ENCODE measurements around the gene NR5A2. TPM values are rescaled to one million over a fixed set of nuclear protein-coding genes. Genes with fewer than 3 reads are reported as not detected.

NR5A2 gene
- polyA plus RNA-seq, result 10 to 100 TPM in 1 of 3 donors, 1 to 10 TPM in 2; 2.1 to 20.8 (median 3.6) TPM

DNA sequence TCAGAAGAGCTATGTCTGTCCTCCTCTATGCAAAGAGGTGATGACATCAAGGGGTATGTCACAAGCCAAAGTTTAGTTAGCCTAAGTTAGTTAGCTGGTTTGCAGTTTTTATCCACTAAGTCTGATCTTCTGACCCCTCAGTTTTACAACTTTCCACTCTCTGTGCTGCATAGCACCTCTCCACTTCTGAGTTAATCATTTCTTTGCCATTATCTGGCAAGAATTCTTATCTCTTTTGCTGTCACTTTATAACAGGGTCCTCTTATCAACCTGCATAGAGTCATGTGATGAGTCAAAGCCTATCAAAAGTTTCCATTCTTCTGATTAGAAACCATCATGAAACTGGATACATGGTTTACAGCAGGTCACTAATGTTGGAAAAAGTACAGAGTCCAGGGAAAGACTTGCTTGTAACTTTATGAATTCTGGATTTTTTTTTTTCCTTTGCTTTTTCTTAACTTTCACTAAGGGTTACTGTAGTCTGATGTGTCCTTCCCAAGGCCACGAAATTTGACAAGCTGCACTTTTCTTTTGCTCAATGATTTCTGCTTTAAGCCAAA lies at the start of gene NR5A2:
NR5A2 (plus strand) TSS at position 447 of the 560 bp plus-strand sequence. CDS start 138 bp downstream, outside the sequence.
- WGBS, 3 donors, result 38 to 93% (median 92%) methylated on average over 1 of the region's 1 CpG
- no peak within 1 kb of the TSS for H3K27ac ChIP-seq (ENCODE audit: low read depth, low read length)

DNA sequence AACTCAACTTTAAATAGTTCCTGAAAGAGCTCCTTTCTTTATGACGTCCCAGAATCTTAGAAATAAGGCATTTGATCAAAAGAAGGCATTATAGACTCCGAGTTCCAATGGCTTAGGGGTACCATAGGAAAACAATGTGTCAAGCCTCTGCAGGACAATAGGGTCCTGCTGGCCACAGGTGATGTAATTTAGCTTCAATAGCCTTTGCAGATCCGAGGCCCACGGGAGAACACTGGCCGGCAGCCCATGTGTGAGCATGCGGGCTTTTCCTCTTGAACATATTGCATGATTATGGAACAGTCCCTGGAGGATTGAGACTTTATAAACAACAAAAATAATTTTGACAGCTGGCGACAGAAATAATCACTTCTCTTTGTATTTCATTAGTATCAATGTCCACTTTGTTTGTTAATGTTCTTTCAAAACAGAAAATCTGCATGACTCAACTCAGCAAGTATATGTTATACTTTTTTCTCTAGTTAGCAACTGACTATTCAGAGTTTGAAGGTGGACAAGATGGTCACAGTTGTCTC lies 49.0 kb upstream of the NR5A2 start:
- H3K27ac ChIP-seq (ENCODE audit: low read depth, low read length), result no peak overlapping the region
- 42 to 62% (median 53%) methylated on average over 7 of the region's 7 CpGs for WGBS, 3 donors

DNA sequence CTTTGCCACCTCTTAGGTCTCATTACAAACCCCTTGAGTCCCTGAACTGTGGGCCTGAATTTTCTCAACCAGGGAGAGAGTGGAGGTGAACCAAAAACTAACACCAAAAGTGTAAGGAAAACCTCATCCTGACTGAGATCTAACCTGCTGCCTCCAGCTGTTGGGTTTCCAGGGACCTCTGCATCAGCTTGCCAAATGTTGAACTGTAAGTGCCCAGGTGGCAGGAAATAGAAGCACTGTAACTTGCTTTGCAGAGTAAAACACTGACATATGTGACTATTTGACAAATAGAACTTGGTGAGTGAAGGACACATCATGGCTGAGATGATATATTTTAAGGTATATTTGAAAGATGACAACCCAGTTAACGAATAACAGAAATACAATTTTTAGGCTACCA lies 48.4 kb upstream of the NR5A2 start:
- no peak overlapping the region for H3K27ac ChIP-seq (ENCODE audit: low read depth, low read length)
- WGBS, 3 donors, result 48 to 88% (median 86%) methylated on average over 1 of the region's 1 CpG

DNA sequence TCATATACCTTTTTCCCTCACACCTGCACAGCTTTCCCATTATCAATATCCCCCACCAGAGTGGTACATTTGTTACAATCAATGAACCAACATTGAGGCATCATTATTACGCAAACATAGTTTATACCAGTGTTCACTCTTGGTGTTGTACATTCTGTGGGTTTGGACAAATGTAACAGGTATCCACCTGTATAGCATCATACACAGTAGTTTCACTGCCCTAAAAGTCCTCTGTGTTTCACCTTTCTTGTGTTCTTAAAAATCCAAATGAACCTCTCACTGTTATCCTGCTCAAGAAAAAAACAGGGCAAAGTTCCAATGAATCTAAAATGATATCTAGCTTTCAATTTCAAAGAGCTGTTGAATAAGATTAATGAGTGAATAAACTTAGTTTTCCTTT lies 45.9 kb upstream of the NR5A2 start:
- H3K27ac ChIP-seq (ENCODE audit: low read depth, low read length), result no peak overlapping the region
- 99 to 100% (median 100%) methylated on average over 1 of the region's 1 CpG for WGBS, 3 donors

DNA sequence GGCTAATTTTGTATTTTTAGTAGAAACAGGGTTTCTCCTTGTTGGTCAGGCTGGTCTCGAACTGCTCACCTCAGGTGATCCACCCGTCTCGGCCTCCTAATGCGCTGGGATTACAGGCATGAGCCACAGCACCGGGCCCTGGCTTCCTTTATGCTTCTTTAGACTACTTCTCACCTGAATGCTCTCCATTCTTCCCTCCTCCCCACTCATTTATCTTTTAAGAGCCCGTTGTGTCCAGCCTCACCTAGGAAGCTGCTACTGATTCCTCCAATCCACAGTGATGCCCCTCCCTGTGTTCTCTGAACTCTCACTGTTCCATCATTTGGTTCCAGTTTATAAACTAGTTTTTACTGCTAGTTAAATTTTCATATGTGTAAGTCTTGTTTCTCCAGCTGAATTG lies 44.9 kb upstream of the NR5A2 start:
- WGBS, 3 donors, result 86 to 95% (median 92%) methylated on average over 6 of the region's 6 CpGs
- no peak overlapping the region for H3K27ac ChIP-seq (ENCODE audit: low read depth, low read length)

DNA sequence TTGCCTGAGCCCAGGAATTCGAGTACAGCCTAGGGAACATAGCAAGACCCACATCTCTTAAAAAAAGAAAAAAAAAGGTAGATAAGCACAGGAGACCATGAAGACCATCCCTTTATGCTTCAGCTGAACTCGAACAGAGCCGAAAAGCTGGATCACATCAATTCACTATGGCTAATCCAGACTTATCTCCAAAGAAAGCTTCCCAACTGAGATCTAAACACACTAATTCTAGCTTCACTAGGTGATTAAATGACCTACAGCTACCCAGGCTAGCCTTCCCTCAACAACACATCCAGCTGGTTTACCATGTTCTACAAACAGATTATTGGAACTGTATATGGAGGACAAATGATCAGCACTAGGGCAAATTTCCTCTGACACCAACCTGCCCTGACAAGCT lies 44.0 kb upstream of the NR5A2 start:
- H3K27ac ChIP-seq (ENCODE audit: low read depth, low read length), result no peak overlapping the region
- WGBS, 3 donors, result 90 to 97% (median 94%) methylated on average over 3 of the region's 3 CpGs

DNA sequence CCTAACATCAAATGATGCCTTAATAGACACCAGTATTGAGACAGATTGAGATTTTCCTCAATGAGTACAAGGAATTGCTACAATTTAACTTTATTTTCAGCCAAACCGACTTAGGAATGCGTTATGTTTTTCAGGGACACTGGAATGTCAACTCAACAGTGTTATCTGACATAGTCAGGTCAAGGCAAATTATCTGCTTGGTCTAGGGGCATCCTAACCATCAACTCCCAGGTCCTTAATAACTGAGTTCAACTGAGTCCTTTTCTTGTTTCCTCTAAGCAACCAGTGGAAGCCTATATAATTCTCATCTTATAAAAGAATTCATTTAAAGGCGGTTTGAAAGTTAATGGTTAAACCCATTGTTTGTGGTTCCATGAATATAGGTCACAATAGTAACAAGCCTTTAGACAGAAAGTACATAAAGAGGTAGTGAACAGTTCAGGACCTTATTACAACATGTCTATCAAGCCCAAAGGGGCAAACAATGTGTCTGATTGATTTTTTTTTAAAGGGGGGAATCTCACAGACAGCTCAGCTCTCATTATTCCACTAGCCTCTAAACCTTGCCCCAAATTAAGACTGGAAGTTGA lies 32.3 kb upstream of the NR5A2 start:
- 24 to 70% (median 57%) methylated on average over 3 of the region's 3 CpGs for WGBS, 3 donors
- H3K27ac ChIP-seq (ENCODE audit: low read depth, low read length), result no peak overlapping the region

DNA sequence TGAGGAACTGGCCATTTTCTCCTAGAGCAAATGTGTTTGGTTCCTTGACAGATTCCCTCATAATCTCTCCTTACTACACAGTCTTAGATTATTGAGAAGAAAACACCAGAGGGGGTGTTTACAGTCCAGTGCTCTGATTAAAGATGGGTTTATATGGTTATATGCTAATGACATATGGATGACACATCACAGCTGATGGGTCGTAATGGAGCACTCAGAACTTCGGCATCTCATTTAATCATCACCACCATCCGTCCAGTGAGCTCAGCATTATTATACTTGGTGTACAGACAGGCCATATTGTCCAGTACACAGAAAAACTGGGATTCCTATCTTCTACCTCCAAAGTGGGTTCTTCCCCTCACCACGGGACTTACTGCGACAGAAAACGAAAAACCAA lies 22.3 kb upstream of the NR5A2 start:
- H3K27ac ChIP-seq (ENCODE audit: low read depth, low read length), result no peak overlapping the region
- WGBS, 3 donors, result 96 to 97% (median 96%) methylated on average over 6 of the region's 6 CpGs

DNA sequence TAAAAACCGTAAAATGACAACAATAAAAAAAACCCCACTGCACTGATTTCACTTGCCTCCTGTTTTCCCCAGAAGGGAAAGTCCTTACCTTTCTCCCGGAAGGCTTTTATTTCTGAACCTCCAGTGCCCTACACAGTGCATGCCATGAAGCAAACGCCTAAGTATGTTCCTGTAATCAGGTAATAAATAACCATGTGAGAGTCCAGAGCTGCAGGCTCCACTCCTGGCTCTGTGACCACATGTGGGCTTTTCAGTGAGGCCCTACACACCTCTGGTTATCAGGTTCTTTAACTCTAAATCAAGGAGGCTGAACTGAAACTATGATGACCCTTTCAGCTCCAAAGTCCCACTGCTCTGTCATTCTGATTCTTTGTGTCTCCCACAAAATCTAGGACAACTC lies 20.8 kb upstream of the NR5A2 start:
- 39 to 75% (median 68%) methylated on average over 3 of the region's 3 CpGs for WGBS, 3 donors
- H3K27ac ChIP-seq (ENCODE audit: low read depth, low read length), result no peak overlapping the region

DNA sequence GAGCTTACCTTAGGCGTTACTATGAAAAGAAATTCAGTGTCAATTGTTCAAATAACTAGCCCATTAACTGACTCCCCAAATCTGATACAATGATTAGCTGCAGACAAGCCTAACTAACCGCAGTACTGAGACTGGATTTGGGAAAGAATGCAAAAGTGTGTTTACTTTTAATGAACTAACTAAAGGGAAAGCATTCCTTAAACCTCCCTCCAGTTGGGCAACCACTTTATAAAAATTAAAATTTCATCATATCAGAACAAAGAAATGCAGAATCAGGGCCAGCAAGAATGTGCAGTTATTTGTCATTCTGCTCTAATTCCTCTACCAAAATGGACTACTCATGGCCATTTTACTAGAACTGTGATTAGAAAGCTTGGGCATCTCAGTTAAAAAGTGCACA lies 11.7 kb upstream of the NR5A2 start:
- WGBS, 3 donors, result 61 to 90% (median 66%) methylated on average over 2 of the region's 2 CpGs

DNA sequence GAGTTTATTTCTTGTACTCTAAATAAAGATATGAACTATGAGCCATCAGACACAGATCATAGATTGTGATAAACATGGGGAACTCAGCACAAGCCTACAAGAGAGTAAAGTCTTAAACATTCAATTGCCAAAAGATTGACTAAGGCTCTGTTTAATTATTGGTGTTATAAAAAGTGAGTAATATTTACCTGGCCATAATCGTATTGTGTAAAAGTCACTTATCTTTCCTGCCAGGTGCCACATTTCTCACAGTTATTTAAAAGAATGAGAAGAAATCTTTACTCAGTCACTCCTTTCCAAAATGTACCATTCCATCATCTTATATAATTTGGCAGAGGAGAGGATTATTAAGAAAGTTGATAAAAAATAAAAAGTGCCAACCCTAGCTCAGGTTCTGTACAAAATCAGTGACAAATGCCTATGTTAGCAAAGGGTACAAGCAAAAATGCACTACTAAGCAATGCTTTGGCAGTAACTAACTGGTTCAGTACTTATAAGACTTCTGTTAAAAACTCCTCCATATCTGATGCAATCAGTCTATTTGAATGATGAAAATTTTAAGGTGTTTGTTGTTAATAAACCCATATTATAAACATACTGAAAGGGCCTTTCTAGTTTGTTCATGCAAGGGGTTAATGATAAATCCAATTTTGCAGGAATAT lies 5.8 kb upstream of the NR5A2 start:
- H3K27ac ChIP-seq (ENCODE audit: low read depth, low read length), result no peak overlapping the region
- WGBS, 3 donors, result 30 to 87% (median 77%) methylated on average over 1 of the region's 1 CpG

More for the DNA sequence above, 11.7 kb upstream of the NR5A2 start:
- H3K27ac ChIP-seq (ENCODE audit: low read depth, low read length), result no peak overlapping the region

DNA sequence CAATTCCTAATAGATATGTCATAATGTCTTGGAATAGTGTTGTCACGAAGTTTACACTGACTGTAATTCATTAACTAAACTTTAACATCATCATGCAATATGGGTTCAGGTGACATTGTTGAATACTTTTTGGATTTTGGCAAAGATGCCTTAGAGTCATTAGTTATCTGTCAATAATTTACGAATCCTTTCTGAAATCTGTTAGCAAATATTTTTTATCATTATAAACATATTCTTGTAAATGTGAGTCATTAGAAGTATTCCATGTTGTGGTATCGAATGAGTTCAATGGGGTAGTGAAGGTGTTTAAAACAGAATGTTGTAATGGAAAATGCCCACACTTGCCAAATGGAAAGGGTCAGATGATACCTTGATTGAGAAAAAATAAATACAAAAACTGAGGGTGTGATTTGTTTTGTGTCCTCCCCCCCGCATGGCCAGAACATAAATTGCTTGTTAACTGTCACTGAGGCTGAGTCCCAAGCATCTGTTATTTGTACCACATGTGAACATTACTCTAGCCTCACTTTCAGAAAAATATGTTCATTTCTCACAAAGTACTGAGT lies 5.2 kb upstream of the NR5A2 start:
- WGBS, 3 donors, result 24 to 80% (median 79%) methylated on average over 4 of the region's 4 CpGs

DNA sequence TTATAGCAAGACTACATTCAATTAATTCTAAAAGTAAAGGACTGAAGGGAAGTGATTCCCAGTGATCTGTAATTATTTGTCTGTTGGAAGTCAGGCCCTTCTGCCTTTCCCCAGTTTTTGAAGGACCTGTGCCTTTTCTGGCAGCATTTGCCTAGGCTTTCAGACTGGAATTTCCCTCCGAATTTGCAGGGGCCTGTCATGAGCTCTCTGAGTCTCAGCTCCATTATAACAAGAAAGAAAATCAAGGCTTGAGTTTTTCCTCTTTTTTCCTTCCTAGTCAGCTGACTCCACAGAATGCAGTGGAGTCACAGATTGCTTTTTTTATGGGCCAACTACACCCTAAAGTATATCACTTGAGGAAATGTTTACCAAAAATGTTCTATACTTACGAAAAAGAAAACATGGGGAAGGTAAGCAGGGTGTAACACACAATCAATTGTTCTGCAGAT lies 1.1 kb downstream of the NR5A2 start:
- no peak overlapping the region for H3K27ac ChIP-seq (ENCODE audit: low read depth, low read length)
- WGBS, 3 donors, result 5 to 20% (median 20%) methylated on average over 2 of the region's 2 CpGs

More for the DNA sequence above, 5.2 kb upstream of the NR5A2 start:
- no peak overlapping the region for H3K27ac ChIP-seq (ENCODE audit: low read depth, low read length)

DNA sequence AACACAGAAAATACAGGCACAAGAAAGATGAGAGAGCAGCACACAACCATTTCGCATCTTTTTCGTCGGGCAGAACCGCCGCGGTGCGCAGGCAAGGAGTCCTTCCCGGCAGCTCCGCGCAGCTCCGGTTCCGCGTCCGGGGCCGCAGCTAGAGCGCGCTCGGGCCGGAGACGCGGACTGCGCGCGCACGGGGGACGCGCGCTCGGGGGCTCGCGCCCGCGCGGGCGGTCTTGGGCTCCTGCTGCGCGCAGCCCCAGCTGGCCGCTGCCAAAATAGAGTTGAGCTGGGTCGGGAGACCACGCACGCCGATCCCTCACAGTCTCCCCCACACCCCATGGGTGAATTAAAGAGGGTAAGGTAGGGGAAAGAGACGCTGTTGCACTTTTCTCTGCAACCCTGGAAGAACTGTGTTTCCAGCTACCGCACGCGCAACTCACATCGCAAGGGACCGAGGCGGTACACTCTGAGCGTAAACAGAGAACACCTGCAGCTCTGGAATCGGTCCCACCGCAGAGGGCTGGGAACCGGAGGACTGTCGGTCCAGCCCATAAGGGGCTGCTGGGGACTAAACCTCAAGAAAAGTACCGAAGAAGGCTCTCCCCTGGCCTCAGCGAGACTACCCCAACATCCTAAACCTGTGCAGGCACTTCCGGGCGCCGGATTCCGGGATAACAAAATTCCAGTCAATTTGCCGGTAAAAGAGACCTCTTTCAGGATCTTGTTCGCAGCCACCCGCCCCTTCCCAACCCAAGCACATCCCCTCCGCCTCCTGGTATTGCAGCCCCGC lies 1.7 kb downstream of the NR5A2 start:
- H3K27ac ChIP-seq (ENCODE audit: low read depth, low read length), result no peak overlapping the region
- WGBS, 3 donors, result 1 to 3% (median 2%) methylated on average over 65 of the region's 65 CpGs

DNA sequence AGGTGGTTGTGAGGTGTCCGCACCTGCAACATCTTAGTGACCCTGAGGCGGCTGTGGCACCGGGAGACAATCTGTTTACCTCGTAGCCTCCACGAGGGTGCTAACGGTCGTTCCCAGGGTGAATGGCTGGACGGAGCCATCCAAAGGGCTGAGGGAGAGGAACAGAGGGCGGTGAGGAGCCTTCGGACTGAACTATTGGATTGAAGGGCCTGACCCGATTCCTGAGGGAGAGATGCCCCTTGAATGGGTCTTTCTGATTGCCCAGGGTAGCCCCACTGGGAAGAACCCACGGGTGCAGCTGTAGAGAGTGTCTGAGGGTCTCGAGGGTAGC lies 2.3 kb downstream of the NR5A2 start:
- WGBS, 3 donors, result 7 to 22% (median 19%) methylated on average over 13 of the region's 13 CpGs
- H3K27ac ChIP-seq (ENCODE audit: low read depth, low read length), result no peak overlapping the region

DNA sequence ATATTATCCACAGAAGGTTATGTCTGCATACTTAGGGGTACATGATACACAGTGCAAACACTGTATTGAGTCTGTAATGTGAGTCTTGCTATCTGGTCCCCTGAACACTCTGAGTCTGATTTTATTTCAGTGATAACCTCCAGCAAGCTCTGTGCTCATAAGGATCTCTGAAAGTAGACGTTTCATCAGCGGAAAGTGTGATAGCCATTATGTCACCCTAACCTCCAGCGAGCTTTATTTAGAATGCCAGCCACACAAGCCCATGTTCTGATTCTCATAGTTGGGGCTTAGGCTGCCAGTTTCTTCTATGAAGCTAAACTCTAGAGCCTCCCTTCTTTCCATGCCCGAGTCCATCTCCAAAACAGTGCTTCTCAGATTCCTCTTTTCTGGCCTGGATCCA lies 3.3 kb downstream of the NR5A2 start:
- no peak overlapping the region for H3K27ac ChIP-seq (ENCODE audit: low read depth, low read length)
- 8 to 80% (median 70%) methylated on average over 4 of the region's 4 CpGs for WGBS, 3 donors

DNA sequence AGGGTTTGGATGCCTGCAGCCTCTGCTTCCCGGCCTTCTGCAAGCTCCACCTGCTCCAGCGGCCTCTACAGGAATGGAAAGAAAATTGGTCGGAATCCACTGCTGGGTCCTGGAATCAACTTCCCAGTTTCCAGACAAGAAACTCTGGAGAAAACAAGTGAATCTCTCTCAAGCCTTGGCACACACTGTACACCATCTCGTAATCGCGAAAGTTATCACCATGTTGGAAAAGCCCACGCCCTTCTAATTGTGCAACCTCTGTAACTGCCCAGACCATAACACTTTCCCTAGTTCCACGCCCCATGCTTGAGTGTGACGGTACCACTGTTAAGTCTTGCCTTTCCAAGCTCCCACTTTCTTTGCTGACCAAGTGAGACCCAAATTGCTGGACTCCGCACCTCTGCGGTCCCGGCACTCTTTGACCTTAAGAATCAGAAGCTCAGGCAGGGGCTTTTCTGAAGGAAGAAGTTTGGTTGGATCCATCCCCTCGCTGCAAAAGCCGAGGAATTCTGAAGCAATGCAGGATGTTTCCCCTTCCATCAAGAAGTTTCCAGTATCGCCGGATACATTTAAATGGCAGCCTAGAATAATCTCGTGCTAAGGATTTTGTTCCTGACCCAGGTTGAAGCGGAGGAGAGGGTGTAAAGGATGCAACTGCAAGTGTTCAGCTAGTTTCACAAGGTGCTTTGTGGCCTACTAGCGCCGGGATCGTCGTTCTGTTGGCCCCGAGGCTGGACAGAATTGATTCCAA lies 6.2 kb downstream of the NR5A2 start:
- no peak overlapping the region for H3K27ac ChIP-seq (ENCODE audit: low read depth, low read length)
- WGBS, 3 donors, result 18 to 48% (median 37%) methylated on average over 23 of the region's 23 CpGs

DNA sequence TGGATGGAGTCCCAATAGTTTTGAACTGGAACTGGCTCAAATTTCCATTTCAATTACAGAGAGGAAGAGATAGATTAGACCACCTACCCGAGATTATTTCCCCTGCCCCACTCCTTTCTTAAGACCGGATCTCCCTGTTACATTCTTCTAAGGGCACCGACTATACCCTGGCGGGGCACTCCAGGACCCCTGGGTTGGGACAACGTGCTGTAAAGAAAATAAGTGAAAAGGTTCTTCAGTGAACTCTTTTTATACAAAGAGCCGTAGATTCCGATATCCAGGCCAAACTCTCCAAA lies 6.7 kb downstream of the NR5A2 start:
- H3K27ac ChIP-seq (ENCODE audit: low read depth, low read length), result no peak overlapping the region
- WGBS, 3 donors, result 13 to 45% (median 31%) methylated on average over 7 of the region's 7 CpGs

Measured in adipose tissue (tissue), 3 donors.